Activated CD4-positive, CD25-positive, alpha-beta regulatory T cell (primary cell): Measurements from ENCODE around the gene YPEL2.
A peak's percentile ranks its signal among the peaks of the same experiment; 100 is the strongest.

Source experiments
- DNase-seq, 4 experiments: peaks; one replicate each; lab custom pipeline; 2025; lab: John Stamatoyannopoulos, UW

The YPEL2 gene

GRCh38 chr17:59434429-59434828 lies 103.0 kb downstream of the YPEL2 start:
- no peak for DNase-seq

DNA sequence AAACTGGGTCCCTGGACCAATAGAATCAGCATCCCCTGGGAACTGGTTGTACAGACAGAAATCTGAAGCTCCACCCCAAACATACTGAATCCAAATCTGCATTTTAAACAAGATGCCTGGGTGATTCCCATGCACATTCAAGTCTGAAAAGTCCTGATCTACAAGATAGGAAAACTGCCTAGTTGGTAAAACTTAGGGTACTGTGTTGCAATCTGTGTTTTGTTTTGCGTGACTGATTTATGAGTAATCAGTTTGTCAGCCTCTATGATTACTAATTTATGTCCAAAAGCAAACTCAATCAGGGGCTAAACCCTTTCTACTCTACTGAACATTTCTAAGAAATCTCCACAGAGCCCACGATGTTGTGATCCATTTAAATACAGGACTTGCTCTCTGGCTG lies 103.8 kb downstream of the YPEL2 start:
- no peak for DNase-seq

GRCh38 chr17:59436900-59437299 lies 105.4 kb downstream of the YPEL2 start:
- DNase-seq: no peak

GRCh38 chr17:59437791-59438281 lies 106.4 kb downstream of the YPEL2 start:
- no peak for DNase-seq

DNA sequence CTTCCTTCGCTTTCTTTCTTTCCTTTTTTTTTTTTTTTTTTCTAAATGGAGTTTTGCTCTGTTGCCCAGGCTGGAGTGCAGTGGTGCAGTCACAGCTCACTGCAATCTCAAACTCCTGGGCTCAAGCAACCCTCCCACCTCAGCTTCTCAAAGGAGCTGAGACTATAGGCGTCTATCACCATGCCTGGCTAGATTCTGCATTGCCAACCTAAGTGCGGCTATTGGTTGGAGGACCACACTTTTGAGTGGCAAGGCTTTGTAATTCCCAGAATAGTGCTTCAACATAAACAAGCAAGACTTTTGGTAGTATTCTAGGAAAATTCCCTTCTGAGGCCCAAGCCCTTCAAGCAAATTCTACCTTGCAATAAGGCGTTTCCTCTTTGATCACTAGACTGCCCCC lies 107.8 kb downstream of the YPEL2 start:
- DNase-seq: no peak

GRCh38 chr17:59439741-59440211 lies 108.3 kb downstream of the YPEL2 start:
- no peak for DNase-seq

DNA sequence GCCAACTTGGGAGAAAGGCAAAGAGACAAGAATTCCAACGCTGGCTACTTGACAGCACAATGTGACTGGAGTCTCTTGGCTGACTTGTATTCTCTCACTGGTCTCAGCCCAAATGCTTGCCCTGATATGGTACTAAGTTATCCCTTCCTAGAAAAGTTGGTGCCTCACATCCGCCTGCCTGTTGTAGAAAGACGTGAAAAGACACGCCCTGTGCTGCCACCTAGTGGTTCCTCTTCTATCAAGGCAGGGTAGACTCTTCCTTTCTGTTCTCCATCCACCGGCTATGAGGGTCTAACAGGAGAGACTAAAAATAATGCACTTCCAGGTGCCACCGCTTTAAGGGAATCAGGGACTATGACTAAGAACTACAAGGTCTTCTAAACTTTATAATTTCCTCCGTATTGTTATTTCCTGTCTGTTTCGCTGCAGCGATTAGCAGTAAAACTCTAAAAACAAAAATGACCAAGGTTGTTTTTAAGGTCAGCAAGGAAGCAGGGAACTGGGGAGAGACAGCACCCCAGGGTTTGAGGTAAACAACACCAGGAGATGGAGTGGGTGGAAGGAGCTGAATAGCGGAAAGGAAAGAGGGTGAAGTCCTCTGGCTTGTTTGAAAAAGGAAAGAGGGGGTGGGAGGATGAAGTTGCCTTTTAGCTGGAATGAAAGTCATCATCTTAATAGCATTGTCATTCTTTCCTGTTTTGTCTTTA lies 109.5 kb downstream of the YPEL2 start:
- DNase-seq: peak; percentile 71 to 87 (median 77)

- DNase-seq: no peak
Measured at GRCh38 chr17:59441464-59442096, 110.1 kb downstream of the YPEL2 start.

- DNase-seq: no peak
Measured at GRCh38 chr17:59443106-59443505, 111.7 kb downstream of the YPEL2 start.
